ENCODE results near the gene ZNF318.

DNA sequence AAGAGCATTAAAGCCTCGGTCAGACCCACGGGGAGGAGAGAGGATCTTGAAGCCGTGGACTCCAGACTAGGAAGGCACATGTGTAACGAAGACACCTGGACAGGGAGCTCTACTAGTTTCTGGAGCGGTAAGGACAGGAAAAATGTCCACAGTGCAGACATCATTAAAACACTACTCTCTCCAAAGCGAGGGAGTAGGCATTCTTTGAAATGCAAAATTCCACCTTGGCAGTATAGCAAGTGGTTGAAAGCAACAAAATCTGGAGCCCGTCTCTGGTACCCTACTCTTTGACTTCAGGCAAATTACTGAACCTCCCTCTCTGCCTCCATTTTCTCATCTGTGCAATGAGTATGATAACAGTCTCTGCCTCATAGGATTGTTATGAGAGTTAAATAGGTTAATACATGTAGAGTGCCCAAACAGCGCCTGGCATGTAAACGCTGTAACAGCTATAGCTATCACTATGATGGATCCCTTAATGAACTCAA is 60.4 kb downstream of the ZNF318 start:
- TF ChIP-seq, protein P1, sequence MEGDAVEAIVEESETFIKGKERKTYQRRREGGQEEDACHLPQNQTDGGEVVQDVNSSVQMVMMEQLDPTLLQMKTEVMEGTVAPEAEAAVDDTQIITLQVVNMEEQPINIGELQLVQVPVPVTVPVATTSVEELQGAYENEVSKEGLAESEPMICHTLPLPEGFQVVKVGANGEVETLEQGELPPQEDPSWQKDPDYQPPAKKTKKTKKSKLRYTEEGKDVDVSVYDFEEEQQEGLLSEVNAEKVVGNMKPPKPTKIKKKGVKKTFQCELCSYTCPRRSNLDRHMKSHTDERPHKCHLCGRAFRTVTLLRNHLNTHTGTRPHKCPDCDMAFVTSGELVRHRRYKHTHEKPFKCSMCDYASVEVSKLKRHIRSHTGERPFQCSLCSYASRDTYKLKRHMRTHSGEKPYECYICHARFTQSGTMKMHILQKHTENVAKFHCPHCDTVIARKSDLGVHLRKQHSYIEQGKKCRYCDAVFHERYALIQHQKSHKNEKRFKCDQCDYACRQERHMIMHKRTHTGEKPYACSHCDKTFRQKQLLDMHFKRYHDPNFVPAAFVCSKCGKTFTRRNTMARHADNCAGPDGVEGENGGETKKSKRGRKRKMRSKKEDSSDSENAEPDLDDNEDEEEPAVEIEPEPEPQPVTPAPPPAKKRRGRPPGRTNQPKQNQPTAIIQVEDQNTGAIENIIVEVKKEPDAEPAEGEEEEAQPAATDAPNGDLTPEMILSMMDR (IDR thresholded peaks at IDR 0.05): no peak
- TF ChIP-seq POLR2A (IDR thresholded peaks at IDR 0.05): no peak
- TF ChIP-seq POLR2AphosphoS5 (IDR thresholded peaks at IDR 0.05): no peak
- TF ChIP-seq EP300 (IDR thresholded peaks at IDR 0.05): no peak
